Activated CD4-positive, alpha-beta T cell treated with anti-CD3 and anti-CD28 coated beads for 36 hours (primary cell): ENCODE data around the gene SYNPO2L. TPM values are rescaled to one million over a fixed set of nuclear protein-coding genes. Genes with fewer than 3 reads are reported as not detected.
"Not testable (repeated sequence)": the region's sequence is repeated elsewhere in the genome, so short reads cannot be mapped to it uniquely, and the experiment has no call there.

ENCODE experiments used
- ATAC-seq: fragments of 200-7000 bp; cut with Tn5 transposase; one replicate; pipeline ENCODE4 v1.10.0; 2021; ENCODE audit warnings: mild to moderate bottlenecking, moderate library complexity
- CTCF ChIA-PET: fragments of 350-600 bp; sonication (Branson Sonifier 250); formaldehyde crosslinking; loops from one replicate; lab custom pipeline; 2021; ENCODE audit warnings: antibody characterized with exemption; lab: Charles Lee
- POLR2A ChIA-PET: fragments of 350-600 bp; sonication (Branson Sonifier 250); formaldehyde crosslinking; loops from one replicate; lab custom pipeline; 2021; ENCODE audit warnings: antibody characterized with exemption, inconsistent platforms; lab: Charles Lee
- DNase-seq: peaks from one replicate; pipeline ENCODE4 v3.0.0-alpha.2; 2020
- H3K27ac Mint-ChIP-seq: one replicate; pipeline ENCODE4 v1.8.0; 2021; ENCODE audit warnings: mixed read lengths
- H3K27me3 Mint-ChIP-seq: one replicate; pipeline ENCODE4 v1.8.0; 2021; ENCODE audit warnings: mixed read lengths
- H3K36me3 Mint-ChIP-seq: one replicate; pipeline ENCODE4 v1.8.0; 2021; ENCODE audit warnings: low read depth, mixed read lengths
- H3K4me1 Mint-ChIP-seq: one replicate; pipeline ENCODE4 v1.8.0; 2021; ENCODE audit warnings: mixed read lengths
- H3K4me3 Mint-ChIP-seq: one replicate; pipeline ENCODE4 v1.8.0; 2021; ENCODE audit warnings: mild to moderate bottlenecking, moderate library complexity, mixed read lengths
- H3K9me3 Mint-ChIP-seq: one replicate; pipeline ENCODE4 v1.8.0; 2021; ENCODE audit warnings: low read depth, mixed read lengths
- intact Hi-C, 2 experiments: fragments of 100-400 bp; cut with DNase I in 1 of 2; cut with micrococcal nuclease in 1 of 2; formaldehyde crosslinking; loops; one replicate each; pipeline versions ENCODE4 v1.14.2 to v1.15.1; 2022 to 2024; cut with DNase I, micrococcal nuclease
- total RNA-seq, 2 experiments: library from RNA; stranded (reverse); gene quantifications; one replicate each; pipeline ENCODE4 v1.2.3, GENCODE V29; 2021

SYNPO2L gene
- total RNA-seq, result not detected

GRCh38 chr10:73655990-73656298 is at the start of gene SYNPO2L:
Gene SYNPO2L (minus strand): TSS chr10:73656029. CDS start chr10:73655922, 107 bp downstream.
- H3K4me1 Mint-ChIP-seq, result no peaks in the 10 kb centered on the region
- intact Hi-C loops, result no loop called here

GRCh38 chr10:73703924-73704323 is 48.1 kb upstream of the SYNPO2L start:
- intact Hi-C loops, POLR2A ChIA-PET, H3K4me1 Mint-ChIP-seq, H3K4me3 Mint-ChIP-seq, H3K9me3 Mint-ChIP-seq, ATAC-seq, H3K27me3 Mint-ChIP-seq, CTCF ChIA-PET, H3K27ac Mint-ChIP-seq, DNase-seq: not testable (repeated sequence)
- H3K36me3 Mint-ChIP-seq, result peaks cover 24% of the 10 kb centered on the region

More at GRCh38 chr10:73655990-73656298, at the start of gene SYNPO2L:
- Mint-ChIP-seq H3K27me3 (no peaks in the 10 kb centered on the region), H3K9me3 (no peaks in the 10 kb centered on the region), H3K4me3 (no peak within 1 kb of the TSS), H3K36me3 (no peaks in the 10 kb centered on the region), H3K27ac (no peak within 1 kb of the TSS)
- no peak for DNase-seq
- ATAC-seq, result no peak
- ChIA-PET CTCF (interaction anchor here (0.8 to 1.2 kb wide), 2 partner anchors 11 to 12 kb away, joined by 4 read pairs; no protein-coding TSS in a partner anchor), POLR2A (no interaction called here)

- H3K4me1 Mint-ChIP-seq, H3K4me3 Mint-ChIP-seq, H3K27ac Mint-ChIP-seq, DNase-seq, ATAC-seq, CTCF ChIA-PET, intact Hi-C loops, POLR2A ChIA-PET, H3K27me3 Mint-ChIP-seq, H3K9me3 Mint-ChIP-seq: not testable (repeated sequence)
- peaks cover 16% of the 10 kb centered on the region for H3K36me3 Mint-ChIP-seq
Measured at GRCh38 chr10:73698819-73699218, 43.0 kb upstream of the SYNPO2L start.

- POLR2A ChIA-PET, DNase-seq, H3K4me3 Mint-ChIP-seq, H3K27ac Mint-ChIP-seq, H3K9me3 Mint-ChIP-seq, CTCF ChIA-PET, ATAC-seq, H3K27me3 Mint-ChIP-seq, H3K4me1 Mint-ChIP-seq, intact Hi-C loops: not testable (repeated sequence)
- peaks cover 14% of the 10 kb centered on the region for H3K36me3 Mint-ChIP-seq
Measured at GRCh38 chr10:73697675-73698159, 41.9 kb upstream of the SYNPO2L start, which contains the start of gene AGAP5. Gene AGAP5 (minus strand): TSS chr10:73698109. CDS start chr10:73697755, 354 bp downstream.

GRCh38 chr10:73695302-73695701 is 39.5 kb upstream of the SYNPO2L start:
- H3K9me3 Mint-ChIP-seq, ATAC-seq, DNase-seq, H3K27me3 Mint-ChIP-seq, H3K27ac Mint-ChIP-seq, H3K36me3 Mint-ChIP-seq, POLR2A ChIA-PET, H3K4me1 Mint-ChIP-seq, H3K4me3 Mint-ChIP-seq, intact Hi-C loops: not testable (repeated sequence)
- CTCF ChIA-PET, result interaction anchor here (0.7 kb wide), 1 partner anchor 14 kb away, joined by 3 read pairs; no protein-coding TSS in a partner anchor

- ATAC-seq, CTCF ChIA-PET, DNase-seq, H3K4me1 Mint-ChIP-seq, intact Hi-C loops, POLR2A ChIA-PET, H3K27ac Mint-ChIP-seq, H3K27me3 Mint-ChIP-seq, H3K4me3 Mint-ChIP-seq, H3K36me3 Mint-ChIP-seq, H3K9me3 Mint-ChIP-seq: not testable (repeated sequence)
Measured at GRCh38 chr10:73690755-73691154, 34.9 kb upstream of the SYNPO2L start.

GRCh38 chr10:73689596-73689995 is 33.8 kb upstream of the SYNPO2L start:
- H3K4me1 Mint-ChIP-seq, H3K9me3 Mint-ChIP-seq, H3K4me3 Mint-ChIP-seq, DNase-seq, intact Hi-C loops, POLR2A ChIA-PET, ATAC-seq, H3K36me3 Mint-ChIP-seq, H3K27ac Mint-ChIP-seq, H3K27me3 Mint-ChIP-seq, CTCF ChIA-PET: not testable (repeated sequence)

GRCh38 chr10:73687641-73688040 is 31.8 kb upstream of the SYNPO2L start:
- DNase-seq, H3K4me1 Mint-ChIP-seq, H3K27ac Mint-ChIP-seq, ATAC-seq, intact Hi-C loops, H3K4me3 Mint-ChIP-seq, H3K9me3 Mint-ChIP-seq, H3K27me3 Mint-ChIP-seq, CTCF ChIA-PET, POLR2A ChIA-PET, H3K36me3 Mint-ChIP-seq: not testable (repeated sequence)

- H3K36me3 Mint-ChIP-seq, H3K27me3 Mint-ChIP-seq, H3K4me3 Mint-ChIP-seq, CTCF ChIA-PET, H3K4me1 Mint-ChIP-seq, POLR2A ChIA-PET, H3K27ac Mint-ChIP-seq, ATAC-seq, H3K9me3 Mint-ChIP-seq, intact Hi-C loops, DNase-seq: not testable (repeated sequence)
Measured at GRCh38 chr10:73674546-73674945, 18.7 kb upstream of the SYNPO2L start.

- H3K27ac Mint-ChIP-seq, H3K4me3 Mint-ChIP-seq, H3K36me3 Mint-ChIP-seq, H3K9me3 Mint-ChIP-seq, intact Hi-C loops, CTCF ChIA-PET, POLR2A ChIA-PET, DNase-seq, ATAC-seq, H3K27me3 Mint-ChIP-seq, H3K4me1 Mint-ChIP-seq: not testable (repeated sequence)
Measured at GRCh38 chr10:73668378-73668777, 12.5 kb upstream of the SYNPO2L start.

GRCh38 chr10:73666153-73666809 is 10.5 kb upstream of the SYNPO2L start:
- intact Hi-C loops, H3K4me1 Mint-ChIP-seq, H3K27me3 Mint-ChIP-seq, DNase-seq, CTCF ChIA-PET, H3K4me3 Mint-ChIP-seq, H3K27ac Mint-ChIP-seq, POLR2A ChIA-PET, H3K36me3 Mint-ChIP-seq, ATAC-seq, H3K9me3 Mint-ChIP-seq: not testable (repeated sequence)

GRCh38 chr10:73665581-73665980 is 9.8 kb upstream of the SYNPO2L start:
- H3K4me3 Mint-ChIP-seq, H3K9me3 Mint-ChIP-seq, H3K27ac Mint-ChIP-seq, POLR2A ChIA-PET, H3K4me1 Mint-ChIP-seq, H3K36me3 Mint-ChIP-seq, DNase-seq, H3K27me3 Mint-ChIP-seq, CTCF ChIA-PET, ATAC-seq, intact Hi-C loops: not testable (repeated sequence)
